CD4-positive, alpha-beta T cell treated with Interleukin-1 beta for 1 hour (primary cell): Measurements from ENCODE around the gene AHSP.
A peak's percentile ranks its signal among the peaks of the same experiment; 100 is the strongest.
"Not testable (repeated sequence)": the region's sequence is repeated elsewhere in the genome, so short reads cannot be mapped to it uniquely, and the experiment has no call there.

Source experiments
- DNase-seq, 2 donors: peaks; one replicate each; pipeline ENCODE4 v3.0.0-alpha.2; 2020 to 2022

Gene AHSP

DNA sequence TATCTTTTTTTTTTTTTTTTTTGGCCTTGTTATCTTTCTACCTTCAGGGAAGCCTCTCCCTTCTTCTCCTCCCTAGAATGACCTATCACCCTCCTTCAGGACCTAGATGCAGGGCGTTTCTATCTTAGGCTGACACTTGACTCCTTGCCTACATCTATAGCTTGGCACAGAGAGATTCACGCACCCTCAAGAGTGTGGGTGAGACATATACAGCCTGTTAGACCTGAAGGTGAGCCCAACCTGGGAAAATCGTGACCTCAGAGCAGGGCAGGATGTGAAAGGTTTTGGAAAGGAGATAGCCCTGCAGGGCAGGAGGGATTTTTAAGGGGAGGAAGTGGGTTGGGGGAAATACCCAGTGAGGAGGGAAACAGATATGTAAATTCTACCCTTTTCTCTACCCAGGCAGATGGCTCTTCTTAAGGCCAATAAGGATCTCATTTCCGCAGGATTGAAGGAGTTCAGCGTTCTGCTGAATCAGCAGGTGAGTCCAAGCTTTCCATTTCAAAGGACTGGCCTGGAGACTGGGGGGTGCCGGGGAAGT is at the start of gene AHSP:
AHSP (plus strand) TSS at position 167 of the 541 bp plus-strand sequence; CDS start at position 407, 240 bp downstream.
- DNase-seq = no peak

DNA sequence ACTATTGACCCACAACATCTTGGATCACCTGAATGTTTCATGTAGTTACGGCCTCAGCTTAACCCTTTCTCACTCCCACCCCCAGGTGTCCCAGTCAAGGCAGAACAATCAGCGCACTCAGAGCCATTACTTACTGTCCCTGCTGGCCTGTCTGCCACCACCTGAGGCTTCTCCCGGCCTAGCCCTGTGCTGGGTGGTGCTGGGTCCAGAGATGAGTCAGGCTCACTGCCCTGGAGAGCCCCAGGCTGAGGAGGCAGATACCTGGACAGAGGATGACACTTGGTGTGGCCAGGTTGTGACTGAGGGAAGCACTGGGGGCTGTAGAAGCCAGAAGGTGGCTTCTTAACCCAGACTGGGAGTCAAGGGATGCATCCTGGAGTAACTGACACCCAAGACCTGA is 48.7 kb upstream of the AHSP start:
- no peak for DNase-seq

- DNase-seq = no peak
Measured at GRCh38 chr16:31479751-31480150, 47.9 kb upstream of the AHSP start.

- DNase-seq = no peak
Measured at GRCh38 chr16:31480851-31481536, 46.7 kb upstream of the AHSP start.

DNA sequence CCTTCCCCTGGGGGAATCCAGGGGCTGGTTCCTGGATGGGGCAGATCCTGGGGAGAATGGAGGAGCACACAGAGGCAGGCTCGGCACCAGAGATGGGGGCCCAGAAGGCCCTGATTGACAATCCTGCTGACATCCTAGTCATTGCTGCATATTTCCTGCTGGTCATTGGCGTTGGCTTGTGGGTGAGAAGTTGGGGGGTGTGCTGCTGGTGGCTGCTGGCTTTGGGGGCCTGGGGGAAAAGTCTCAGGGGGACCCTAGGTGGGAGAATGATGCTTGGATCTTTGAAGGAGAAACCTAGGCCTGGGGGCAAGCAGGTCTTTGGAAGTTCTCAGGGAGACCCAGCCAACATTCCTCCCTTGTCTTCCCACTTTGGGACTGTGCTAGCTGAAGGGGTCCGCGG is 44.6 kb upstream of the AHSP start, which contains the start of gene SLC5A2:
SLC5A2 (plus strand) TSS at position 43 of the 400 bp plus-strand sequence; CDS start at position 57, 14 bp downstream.
- no peak for DNase-seq

DNA sequence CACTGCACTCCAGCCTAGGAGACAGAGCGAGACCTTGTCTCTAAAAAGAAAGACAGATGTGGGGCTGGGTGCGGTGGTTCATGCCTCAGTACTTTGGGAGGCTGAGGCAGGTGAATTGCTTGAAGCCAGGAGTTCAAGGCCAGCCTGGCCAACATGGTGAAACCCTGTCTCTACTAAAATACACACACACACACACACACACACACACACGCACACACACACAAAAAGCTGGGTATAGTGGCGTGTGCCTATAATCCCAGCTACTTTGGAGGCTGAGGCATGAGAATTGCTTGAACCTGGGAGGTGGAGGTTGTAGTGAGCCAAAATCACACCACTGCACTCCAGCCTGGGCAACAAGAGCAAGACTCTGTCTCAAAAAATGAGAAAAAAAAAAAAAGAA is 43.7 kb upstream of the AHSP start:
- not testable (repeated sequence) for DNase-seq

DNA sequence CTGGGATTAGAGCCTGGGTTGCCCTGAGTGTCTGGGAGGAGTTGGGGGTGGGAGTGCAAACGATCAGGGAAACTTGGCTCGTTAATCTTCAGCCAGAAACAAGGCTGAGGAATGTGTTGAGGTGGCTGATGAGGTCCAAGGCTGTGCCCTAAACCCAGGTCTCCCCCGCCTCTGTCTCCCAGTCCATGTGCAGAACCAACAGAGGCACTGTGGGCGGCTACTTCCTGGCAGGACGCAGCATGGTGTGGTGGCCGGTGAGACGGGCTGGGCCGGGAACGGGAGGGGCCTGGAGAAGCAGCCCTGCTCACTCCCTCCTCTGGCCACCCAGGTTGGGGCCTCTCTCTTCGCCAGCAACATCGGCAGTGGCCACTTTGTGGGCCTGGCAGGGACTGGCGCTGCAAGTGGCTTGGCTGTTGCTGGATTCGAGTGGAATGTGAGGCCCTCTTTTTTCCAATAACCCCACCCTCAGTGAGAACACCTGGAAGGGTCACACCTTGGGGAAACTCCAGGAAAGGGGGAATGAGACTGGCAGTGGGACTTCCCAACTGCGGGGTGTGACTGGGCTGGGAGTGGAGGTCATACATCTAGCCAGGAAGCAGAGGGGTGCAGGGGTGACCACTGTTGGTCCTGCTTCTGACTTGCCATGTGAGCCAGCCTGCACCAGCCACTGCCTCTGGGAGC is 43.1 kb upstream of the AHSP start:
- no peak for DNase-seq

DNA sequence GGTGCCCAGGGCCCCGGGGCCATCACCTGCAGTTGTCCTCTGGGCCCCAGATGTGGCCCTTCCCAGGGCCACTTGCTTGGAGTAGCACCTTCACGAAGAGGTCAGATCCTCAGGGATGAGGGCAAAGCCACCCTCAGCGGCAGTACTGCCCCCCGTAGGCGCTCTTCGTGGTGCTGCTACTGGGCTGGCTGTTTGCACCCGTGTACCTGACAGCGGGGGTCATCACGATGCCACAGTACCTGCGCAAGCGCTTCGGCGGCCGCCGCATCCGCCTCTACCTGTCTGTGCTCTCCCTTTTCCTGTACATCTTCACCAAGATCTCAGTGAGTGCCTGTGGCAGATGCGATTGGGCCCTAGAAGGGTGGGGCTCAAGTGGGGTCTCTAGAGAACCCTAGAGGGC is 42.1 kb upstream of the AHSP start:
- no peak for DNase-seq

DNA sequence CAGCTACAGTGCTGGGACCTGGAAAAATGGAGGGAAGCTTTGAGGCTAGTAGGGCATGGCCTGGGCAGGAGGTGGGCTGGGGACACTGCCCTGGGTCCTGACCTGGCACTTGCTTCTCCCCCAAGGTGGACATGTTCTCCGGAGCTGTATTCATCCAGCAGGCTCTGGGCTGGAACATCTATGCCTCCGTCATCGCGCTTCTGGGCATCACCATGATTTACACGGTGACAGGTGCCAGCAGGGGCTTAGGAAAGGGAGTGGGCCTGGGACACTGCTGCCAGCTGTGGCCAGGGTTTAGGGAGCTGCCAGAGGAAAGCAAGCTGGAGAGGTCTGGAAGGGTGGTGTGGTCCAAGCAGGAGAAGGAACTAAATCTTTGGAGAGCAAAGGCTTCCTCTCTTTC is 41.7 kb upstream of the AHSP start:
- DNase-seq = no peak

- no peak for DNase-seq
Measured at GRCh38 chr16:31487071-31487719, 40.5 kb upstream of the AHSP start.

DNA sequence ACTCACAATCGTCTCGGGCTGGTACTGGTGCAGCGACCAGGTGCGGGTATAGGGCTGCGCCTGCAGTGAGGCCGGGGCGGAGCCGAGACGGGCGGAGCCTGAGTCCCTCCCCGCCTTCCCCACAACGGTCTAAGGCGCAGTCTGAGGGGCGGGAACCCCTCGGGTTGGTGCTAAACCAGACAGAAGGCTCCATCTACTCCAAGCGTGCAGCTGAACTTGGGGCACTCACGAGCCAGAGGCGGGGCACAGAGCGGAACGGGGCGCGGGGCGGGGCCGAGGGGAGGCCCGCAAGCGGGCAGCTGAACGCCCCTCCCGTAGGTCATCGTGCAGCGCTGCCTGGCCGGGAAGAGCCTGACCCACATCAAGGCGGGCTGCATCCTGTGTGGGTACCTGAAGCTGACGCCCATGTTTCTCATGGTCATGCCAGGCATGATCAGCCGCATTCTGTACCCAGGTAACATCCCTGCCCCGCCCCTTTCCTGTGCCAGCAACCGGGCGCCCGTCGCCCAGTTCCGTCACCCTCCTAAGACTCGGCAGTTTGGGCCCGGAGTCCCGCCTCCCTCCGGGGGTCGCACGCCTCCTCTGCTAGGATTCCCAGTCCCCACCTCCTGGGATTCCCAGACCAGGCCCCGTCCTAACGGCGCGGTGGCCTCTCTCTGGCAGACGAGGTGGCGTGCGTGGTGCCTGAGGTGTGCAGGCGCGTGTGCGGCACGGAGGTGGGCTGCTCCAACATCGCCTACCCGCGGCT is 39.8 kb upstream of the AHSP start:
- DNase-seq = peak; percentile 76 to 81

- DNase-seq = no peak
Measured at GRCh38 chr16:31488468-31489297, 39.0 kb upstream of the AHSP start.

DNA sequence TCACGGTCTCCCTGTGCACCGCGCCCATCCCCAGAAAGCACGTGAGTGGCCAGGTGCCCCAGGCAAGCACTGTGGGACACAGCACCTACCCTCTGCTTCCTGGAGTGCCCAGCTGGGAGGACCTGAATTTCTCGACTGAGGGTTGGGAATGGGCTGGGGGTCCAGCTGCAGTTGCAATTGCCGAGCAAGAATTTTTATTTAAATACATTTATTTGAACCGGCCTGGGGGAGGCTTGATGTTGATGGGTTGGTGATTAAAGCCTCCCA is 38.5 kb upstream of the AHSP start:
- DNase-seq = no peak

DNA sequence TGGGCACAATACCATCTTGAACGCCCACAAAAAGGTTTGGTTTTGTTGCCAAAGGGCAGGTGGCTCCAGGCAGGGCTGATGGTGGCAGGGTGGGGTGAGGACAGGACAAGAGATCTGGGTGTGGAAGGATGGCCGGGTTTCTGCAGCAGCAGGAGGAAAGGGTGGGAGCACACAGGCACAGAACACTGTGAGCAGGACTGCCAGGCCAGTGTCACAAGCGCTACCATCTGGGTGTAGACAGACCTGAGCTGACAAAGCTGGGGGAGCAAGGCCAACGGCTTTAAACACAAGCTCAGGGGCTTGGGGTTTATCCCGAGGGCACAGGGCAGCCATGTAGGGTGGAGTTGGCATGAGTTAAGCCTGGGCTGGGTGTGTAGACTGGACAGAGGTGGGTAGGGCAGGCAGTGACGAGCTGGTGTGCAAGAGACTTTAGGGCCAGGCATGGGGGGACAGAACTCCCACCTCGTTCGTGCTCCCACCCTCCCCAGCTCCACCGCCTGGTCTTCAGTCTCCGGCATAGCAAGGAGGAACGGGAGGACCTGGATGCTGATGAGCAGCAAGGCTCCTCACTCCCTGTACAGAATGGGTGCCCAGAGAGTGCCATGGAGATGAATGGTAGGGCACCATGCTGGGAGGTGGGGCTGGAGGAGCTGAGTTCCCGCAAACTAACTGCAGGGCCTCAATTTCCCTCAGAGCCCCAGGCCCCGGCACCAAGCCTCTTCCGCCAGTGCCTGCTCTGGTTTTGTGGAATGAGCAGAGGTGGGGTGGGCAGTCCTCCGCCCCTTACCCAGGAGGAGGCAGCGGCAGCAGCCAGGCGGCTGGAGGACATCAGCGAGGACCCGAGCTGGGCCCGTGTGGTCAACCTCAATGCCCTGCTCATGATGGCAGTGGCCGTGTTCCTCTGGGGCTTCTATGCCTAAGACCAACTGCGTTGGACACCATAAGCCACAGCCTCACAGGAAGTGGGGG is 37.8 kb upstream of the AHSP start:
- DNase-seq = no peak

DNA sequence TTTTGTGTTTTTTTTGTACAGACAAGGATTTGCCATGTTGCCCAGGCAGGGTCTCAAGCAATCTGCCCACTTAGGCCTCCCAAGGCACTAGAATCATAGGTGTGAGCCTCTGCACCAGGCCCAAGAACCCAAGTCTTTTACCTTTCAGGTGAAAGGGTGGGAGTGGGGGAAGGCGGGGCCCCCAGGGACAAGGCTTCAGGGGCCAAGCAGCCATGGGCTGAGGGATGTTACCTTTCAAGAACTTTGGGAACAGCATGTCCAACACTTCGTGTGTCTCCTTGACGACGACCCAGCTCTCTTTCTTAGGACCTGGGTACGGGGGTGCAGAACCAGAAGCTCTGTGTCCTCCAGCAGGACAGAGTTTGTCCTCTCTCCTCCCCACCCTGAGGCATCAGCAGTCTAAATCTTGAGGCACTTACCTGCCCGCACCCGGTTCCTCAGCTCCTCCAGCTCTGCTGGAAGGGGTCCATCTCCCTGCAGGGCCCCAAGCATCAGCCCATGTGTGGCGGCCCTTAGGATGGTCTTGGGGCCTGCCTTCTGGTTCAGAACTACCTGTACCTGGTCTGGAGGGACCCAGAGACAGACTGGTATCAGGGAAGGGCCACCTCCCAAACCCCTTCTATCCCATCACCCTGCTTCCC is 35.8 kb upstream of the AHSP start:
- no peak for DNase-seq

GRCh38 chr16:31493506-31494125 is 34.1 kb upstream of the AHSP start:
- no peak for DNase-seq

DNA sequence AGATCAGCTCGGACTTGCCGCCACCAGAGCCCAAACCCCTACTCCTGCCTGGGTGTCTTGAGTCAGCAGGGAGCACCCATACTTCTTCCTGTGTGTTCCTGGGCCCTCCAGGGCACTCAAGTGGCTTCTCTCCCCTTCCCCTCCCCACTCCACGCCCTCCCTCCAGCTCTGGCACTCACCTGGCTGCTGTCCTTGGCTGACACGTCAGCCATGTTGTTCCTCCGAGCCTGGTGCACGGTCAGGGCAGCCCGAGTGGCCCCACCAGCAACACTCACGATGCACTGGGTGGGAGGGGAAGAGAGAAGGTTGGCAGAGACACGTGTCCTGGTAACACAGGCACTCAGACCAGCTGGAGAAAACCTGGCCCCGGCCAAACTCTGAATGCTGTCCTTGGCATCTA is 31.0 kb upstream of the AHSP start:
- DNase-seq = no peak

GRCh38 chr16:31498493-31498892 is 29.2 kb upstream of the AHSP start:
- DNase-seq = no peak

DNA sequence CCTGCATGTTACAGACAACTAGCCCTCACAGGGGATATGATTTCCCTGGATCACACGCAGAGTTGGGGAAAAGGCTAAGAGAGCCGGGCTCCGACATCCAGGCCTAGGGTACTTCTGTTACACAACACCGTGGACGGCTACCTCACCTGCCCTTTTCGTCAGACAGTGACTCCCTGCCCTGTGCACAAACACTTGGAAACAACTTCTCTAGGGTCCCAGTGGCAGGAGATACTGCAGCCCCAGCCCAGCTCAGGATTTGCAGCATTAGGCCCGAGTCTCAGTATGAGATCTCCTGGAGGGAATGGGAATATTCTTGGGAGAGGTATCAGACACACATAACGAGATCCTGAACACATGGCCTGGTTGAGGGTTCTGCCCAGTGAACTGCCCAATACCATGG is 27.8 kb upstream of the AHSP start:
- DNase-seq = no peak
